GM12878 (cell line): ENCODE measurements around the gene LRRC58. TPM values are rescaled to one million over a fixed set of nuclear protein-coding genes. Genes with fewer than 3 reads are reported as not detected.

Source experiments
- ATAC-seq: fragments of 200-7000 bp; cut with Tn5 transposase; 3 replicates; pipeline ENCODE4 v1.9.1; 2020; ENCODE audit warnings: mild to moderate bottlenecking, moderate library complexity
- BruUV-seq: library from RNA; stranded (reverse); fragments of 400-500 nt; replicated peaks from 2 replicates; lab custom pipeline; 2021; lab: Mats Ljungman, UMichigan
- CTCF ChIA-PET: fragments of 300-600 bp; sonication (Branson Sonifier 250); formaldehyde crosslinking; extraction: SDS; loops from one replicate; lab custom pipeline; 2021; ENCODE audit warnings: inconsistent platforms; lab: Yijun Ruan, JAX
- POLR2A ChIA-PET: fragments of 350-600 bp; formaldehyde crosslinking; extraction: SDS; loops from one replicate; lab custom pipeline; 2021; ENCODE audit warnings: inconsistent platforms; lab: Charles Lee
- RAD21 ChIA-PET: fragments of 300-600 bp; sonication (Branson Sonifier 250); formaldehyde crosslinking; loops from one replicate; lab custom pipeline; 2023; ENCODE audit warnings: antibody characterized with exemption; ENCODE audit not compliant: unreplicated experiment; lab: Charles Lee
- SMC1A ChIA-PET: fragments of 300-600 bp; sonication (Branson Sonifier 250); formaldehyde crosslinking; loops from one replicate; lab custom pipeline; 2023; ENCODE audit not compliant: unreplicated experiment, uncharacterized antibody; lab: Charles Lee
- DNase-seq: peaks from one replicate; pipeline ENCODE4 v3.0.0-alpha.2; 2011; ENCODE audit warnings: low read depth, low spot score
- FAIRE-seq: peaks from 3 replicates; lab custom pipeline; 2011; peaks lifted over from hg19 to GRCh38; lab: Jason Lieb, UNC
- H2AFZ ChIP-seq: 2 replicates; pipeline ENCODE4 v1.6.0; 2011; ENCODE audit warnings: low read depth, low read length, control low read depth; ENCODE audit not compliant: control insufficient read depth
- H3K27ac ChIP-seq: 2 replicates; pipeline ENCODE4 v1.5.1; 2011; ENCODE audit warnings: control low read depth; ENCODE audit not compliant: control insufficient read depth, insufficient read depth
- H3K27me3 ChIP-seq, 2 experiments: replicated peaks in 1 of 2; 2 replicates each; pipeline versions ENCODE4 v1.6.0 to v1.6.1; 2011; ENCODE audit warnings: low read length in 1 of 2; ENCODE audit not compliant: control insufficient read depth in 2 of 2, insufficient read depth in 2 of 2
- H3K36me3 ChIP-seq, 2 experiments: 2 replicates each; pipeline ENCODE4 v1.5.1; 2011; ENCODE audit warnings: low read length in 1 of 2; ENCODE audit not compliant: control insufficient read depth in 2 of 2, insufficient read depth in 2 of 2
- H3K4me1 ChIP-seq: 2 replicates; pipeline ENCODE4 v1.6.1; 2011; ENCODE audit warnings: mild to moderate bottlenecking, low read length, moderate library complexity, mixed read lengths; ENCODE audit not compliant: control insufficient read depth, insufficient read depth
- H3K4me2 ChIP-seq: 2 replicates; pipeline ENCODE4 v1.6.0; 2011; ENCODE audit warnings: control low read depth; ENCODE audit not compliant: control insufficient read depth, insufficient read depth
- H3K4me3 ChIP-seq: fragments of 200-600 bp; sonication (generic); 2 replicates; pipeline ENCODE4 v1.5.1; 2016
- H3K79me2 ChIP-seq: 2 replicates; pipeline ENCODE4 v1.6.0; 2011; ENCODE audit warnings: low read length; ENCODE audit not compliant: control insufficient read depth, insufficient read depth
- H3K9ac ChIP-seq: 2 replicates; pipeline ENCODE4 v1.8.0; 2011; ENCODE audit warnings: low read length, control low read depth, mixed read lengths; ENCODE audit not compliant: control insufficient read depth, insufficient read depth
- H3K9me3 ChIP-seq: replicated peaks from 3 replicates; pipeline ENCODE4 v1.5.1; 2011; ENCODE audit warnings: mild to moderate bottlenecking, low read length; ENCODE audit not compliant: control insufficient read depth, insufficient read depth
- H4K20me1 ChIP-seq: 2 replicates; pipeline ENCODE4 v1.6.0; 2011; ENCODE audit not compliant: control insufficient read depth, insufficient read depth
- ASH2L ChIP-seq: fragments of 300-600, 200-600 bp; sonication (generic); IDR thresholded peaks from 2 replicates; pipeline ENCODE4 v1.6.1; 2017; ENCODE audit warnings: low read depth, mild to moderate bottlenecking, borderline replicate concordance
- CHD2 ChIP-seq: IDR thresholded peaks from 2 replicates; pipeline ENCODE4 v1.6.1; 2011; ENCODE audit warnings: low read depth, low read length, improper control_type of control experiment, borderline replicate concordance
- EGR1 ChIP-seq, 2 experiments: IDR thresholded peaks; 1 replicate in 1 of 2; 2 replicates in 1 of 2; pipeline ENCODE4 v1.6.1; 2011 to 2012; ENCODE audit warnings: low read depth in 2 of 2, low read length in 2 of 2, borderline replicate concordance in 1 of 2, mild to moderate bottlenecking in 1 of 2, moderate library complexity in 1 of 2
- HDAC6 ChIP-seq: fragments of 200-600 bp; sonication (generic); IDR thresholded peaks from one replicate; pipeline ENCODE4 v1.8.0; 2017; ENCODE audit warnings: antibody characterized with exemption; ENCODE audit not compliant: unreplicated experiment
- IRF5 ChIP-seq: fragments of 450-650 bp; IDR thresholded peaks from 2 replicates; pipeline ENCODE4 v1.6.1; 2017; ENCODE audit warnings: borderline replicate concordance
- MXI1 ChIP-seq: fragments of 150-350 bp; IDR thresholded peaks from 2 replicates; pipeline ENCODE4 v1.6.1; 2011; ENCODE audit warnings: low read depth, mild to moderate bottlenecking, inconsistent platforms, low read length, improper control_type of control experiment
- NFYA ChIP-seq: IDR thresholded peaks from 2 replicates; pipeline ENCODE4 v1.6.1; 2011; ENCODE audit warnings: low read depth, mild to moderate bottlenecking, low read length, improper control_type of control experiment, borderline replicate concordance
- PBX3 ChIP-seq: IDR thresholded peaks from 2 replicates; pipeline ENCODE4 v1.6.1; 2011; ENCODE audit warnings: mild to moderate bottlenecking, low read depth, low read length, moderate library complexity; ENCODE audit not compliant: insufficient replicate concordance
- PKNOX1 ChIP-seq: fragments of 450-650 bp; IDR thresholded peaks from 2 replicates; pipeline ENCODE4 v1.6.1; 2016; ENCODE audit warnings: mild to moderate bottlenecking
- TCF7 ChIP-seq: IDR thresholded peaks from 2 replicates; pipeline ENCODE4 v1.6.1; 2014; ENCODE audit warnings: antibody characterized with exemption, borderline replicate concordance
- ZNF687 ChIP-seq: fragments of 450-650 bp; IDR thresholded peaks from 2 replicates; pipeline ENCODE4 v1.6.1; 2017; ENCODE audit warnings: mild to moderate bottlenecking, moderate library complexity
- WGBS: methylation state at CpG from one replicate; pipeline ENCODE4 v1.1.6; 2016; ENCODE audit warnings: low lambda C conversion rate; ENCODE audit not compliant: insufficient replicate concordance, insufficient coverage; ENCODE audit errors: missing lambda C conversion rate; 5-methylcytosine and 5-hydroxymethylcytosine counted together
- in situ Hi-C: fragments of 300-500 bp; cut with MboI; formaldehyde crosslinking; loops from 9 replicates; pipeline ENCODE4 v1.14.3; 2018; ENCODE audit warnings: mixed read lengths
- intact Hi-C: fragments of 100-400 bp; cut with micrococcal nuclease; formaldehyde crosslinking; loops from one replicate; pipeline ENCODE4 v1.14.2; 2022; ENCODE audit not compliant: unreplicated experiment
- polyA plus RNA-seq, 11 experiments: library from polyadenylated mRNA; depleted of rRNA in 4 of 11; unstranded in 6 of 11; stranded (reverse) in 5 of 11; fragments of >200 nt; fragmentation: Nextera tagmentation in 4 of 11; fragmentation: Illumina TruSeq in 1 of 11; extraction: Ambion mirVana in 4 of 11; extraction: Trizol in 1 of 11; gene quantifications; 1 replicate in 1 of 11; 2 replicates in 10 of 11; pipeline versions ENCODE4 v1.2.1 to v1.2.3, GENCODE V29; 2011 to 2016; ENCODE audit warnings: inconsistent platforms in 2 of 11, missing spikeins in 2 of 11, low read depth in 1 of 11
- total RNA-seq, 4 experiments: library from RNA; depleted of rRNA in 3 of 4; stranded (reverse); fragments of >200 nt in 3 of 4; fragmentation: Illumina TruSeq in 1 of 4; extraction: Trizol in 1 of 4; gene quantifications; 2 replicates each; pipeline versions ENCODE4 v1.2.1 to v1.2.3, GENCODE V29; 2013 to 2021
- TF ChIP-seq, protein P1 (sequence below): fragments of 450-650 bp; conservative IDR thresholded peaks from 2 replicates; pipeline ENCODE4 v1.6.1; 2017; ENCODE audit warnings: mild to moderate bottlenecking, moderate library complexity

LRRC58 gene
- total and polyA plus RNA-seq, 10 of the 15 experiments (the other 5 are each of a cell fraction or from before 2014, with no cell fraction given), result 7.7 to 29.5 (median 18.8) TPM

GRCh38 chr3:120364101-120364500, 14.9 kb upstream of the LRRC58 start:
- no peak for FAIRE-seq
- POLR2A ChIA-PET, result no interaction called here
- TF ChIP-seq CHD2 (no peak), PBX3 (no peak), HDAC6 (no peak), IRF5 (no peak), ZNF687 (no peak), ASH2L (no peak), TCF7 (no peak), PKNOX1 (no peak), MXI1 (no peak), EGR1 (IDR thresholded peaks at IDR 0.05; ENCODE audit: borderline replicate concordance in 1 of 2, low read depth in 2 of 2, low read length in 2 of 2) (no peak), NFYA (no peak)
- TF ChIP-seq, protein P1, sequence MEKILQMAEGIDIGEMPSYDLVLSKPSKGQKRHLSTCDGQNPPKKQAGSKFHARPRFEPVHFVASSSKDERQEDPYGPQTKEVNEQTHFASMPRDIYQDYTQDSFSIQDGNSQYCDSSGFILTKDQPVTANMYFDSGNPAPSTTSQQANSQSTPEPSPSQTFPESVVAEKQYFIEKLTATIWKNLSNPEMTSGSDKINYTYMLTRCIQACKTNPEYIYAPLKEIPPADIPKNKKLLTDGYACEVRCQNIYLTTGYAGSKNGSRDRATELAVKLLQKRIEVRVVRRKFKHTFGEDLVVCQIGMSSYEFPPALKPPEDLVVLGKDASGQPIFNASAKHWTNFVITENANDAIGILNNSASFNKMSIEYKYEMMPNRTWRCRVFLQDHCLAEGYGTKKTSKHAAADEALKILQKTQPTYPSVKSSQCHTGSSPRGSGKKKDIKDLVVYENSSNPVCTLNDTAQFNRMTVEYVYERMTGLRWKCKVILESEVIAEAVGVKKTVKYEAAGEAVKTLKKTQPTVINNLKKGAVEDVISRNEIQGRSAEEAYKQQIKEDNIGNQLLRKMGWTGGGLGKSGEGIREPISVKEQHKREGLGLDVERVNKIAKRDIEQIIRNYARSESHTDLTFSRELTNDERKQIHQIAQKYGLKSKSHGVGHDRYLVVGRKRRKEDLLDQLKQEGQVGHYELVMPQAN, result no peak

More at GRCh38 chr3:120364101-120364500, 14.9 kb upstream of the LRRC58 start:
- H3K27ac ChIP-seq, result no peak overlapping the region
- peaks cover 0 to 4% of the 10 kb centered on the region in 2 experiments; a peak in 3 of 4 replicates for H3K27me3 ChIP-seq
- intact Hi-C loops, result no loop called here
- no peaks in the 10 kb centered on the region for H4K20me1 ChIP-seq
- no peak overlapping the region for H2AFZ ChIP-seq
- RAD21 ChIA-PET, result no interaction called here
- no peaks in the 10 kb centered on the region for H3K79me2 ChIP-seq
- H3K4me3 ChIP-seq, result no peak overlapping the region
- H3K4me2 ChIP-seq, result no peak overlapping the region
- ATAC-seq, result no peak
- H3K4me1 ChIP-seq, result no peaks in the 10 kb centered on the region
- no peak overlapping the region for H3K9ac ChIP-seq
- DNase-seq, result no peak
- SMC1A ChIA-PET, result interaction anchor here (0.8 kb wide), 1 partner anchor 75 kb away, joined by 3 read pairs; no protein-coding TSS in a partner anchor
- no peaks in the 10 kb centered on the region for H3K9me3 ChIP-seq
- in situ Hi-C loops, result no loop called here
- no peaks in the 10 kb centered on the region for H3K36me3 ChIP-seq
- no TSS peak for BruUV-seq
- 0% methylated on average over 1 of the region's 1 CpG for WGBS
- CTCF ChIA-PET, result interaction anchor here (0.7 kb wide), 1 partner anchor 1480 kb away, joined by 5 read pairs; no protein-coding TSS in a partner anchor
